Endometrium (tissue), 2 donors: ENCODE results near the gene EXOC6B.
"Not testable (repeated sequence)": the region's sequence is repeated elsewhere in the genome, so short reads cannot be mapped to it uniquely, and the experiment has no call there.

ENCODE experiments used
- FAIRE-seq: peaks from 2 replicates; lab custom pipeline; 2012; peaks lifted over from hg19 to GRCh38; lab: Jason Lieb, UNC
- donor health status: control.
- donor health status: control.

Gene EXOC6B

GRCh38 chr2:72544554-72544953, 281.3 kb downstream of the EXOC6B start:
- FAIRE-seq = no peak

GRCh38 chr2:72543497-72544216, 282.2 kb downstream of the EXOC6B start:
- FAIRE-seq = no peak

GRCh38 chr2:72539071-72539552, 286.7 kb downstream of the EXOC6B start:
- no peak for FAIRE-seq

- no peak for FAIRE-seq
Observed at GRCh38 chr2:72538486-72538885, 287.3 kb downstream of the EXOC6B start.

GRCh38 chr2:72535586-72535985, 290.2 kb downstream of the EXOC6B start:
- FAIRE-seq = not testable (repeated sequence)

GRCh38 chr2:72533765-72534164, 292.1 kb downstream of the EXOC6B start:
- no peak for FAIRE-seq

- FAIRE-seq = no peak
Observed at GRCh38 chr2:72527424-72527823, 298.4 kb downstream of the EXOC6B start.

- FAIRE-seq = no peak
Observed at GRCh38 chr2:72526623-72527022, 299.2 kb downstream of the EXOC6B start.

- FAIRE-seq = no peak
Observed at GRCh38 chr2:72524071-72524470, 301.8 kb downstream of the EXOC6B start.

GRCh38 chr2:72515696-72516095, 310.1 kb downstream of the EXOC6B start:
- no peak for FAIRE-seq

GRCh38 chr2:72513011-72513410, 312.8 kb downstream of the EXOC6B start:
- FAIRE-seq = no peak

- FAIRE-seq = no peak
Observed at GRCh38 chr2:72512376-72512775, 313.5 kb downstream of the EXOC6B start.

- no peak for FAIRE-seq
Observed at GRCh38 chr2:72511906-72512305, 313.9 kb downstream of the EXOC6B start.

GRCh38 chr2:72497763-72498162, 328.1 kb downstream of the EXOC6B start:
- FAIRE-seq = no peak

GRCh38 chr2:72496479-72496878, 329.4 kb downstream of the EXOC6B start:
- no peak for FAIRE-seq

GRCh38 chr2:72494392-72494791, 331.4 kb downstream of the EXOC6B start:
- no peak for FAIRE-seq

- not testable (repeated sequence) for FAIRE-seq
Observed at GRCh38 chr2:72484622-72485021, 341.2 kb downstream of the EXOC6B start.

- FAIRE-seq = no peak
Observed at GRCh38 chr2:72483346-72483745, 342.5 kb downstream of the EXOC6B start.

- no peak for FAIRE-seq
Observed at GRCh38 chr2:72475246-72475645, 350.6 kb downstream of the EXOC6B start.

GRCh38 chr2:72457801-72458516, 367.9 kb downstream of the EXOC6B start:
- FAIRE-seq = no peak

GRCh38 chr2:72454189-72454588, 371.6 kb downstream of the EXOC6B start:
- FAIRE-seq = no peak

GRCh38 chr2:72442270-72442669, 383.6 kb downstream of the EXOC6B start:
- FAIRE-seq = no peak

- FAIRE-seq = no peak
Observed at GRCh38 chr2:72439892-72440291, 385.9 kb downstream of the EXOC6B start.

- FAIRE-seq = no peak
Observed at GRCh38 chr2:72438364-72438763, 387.5 kb downstream of the EXOC6B start.
